ENCODE results near the gene TTLL8.
A peak's percentile ranks its signal among the peaks of the same experiment; 100 is the strongest.
"Not testable (repeated sequence)": the region's sequence is repeated elsewhere in the genome, so short reads cannot be mapped to it uniquely, and the experiment has no call there.

TTLL8 gene

GRCh38 chr22:49996518-49997250, 61.4 kb downstream of the TTLL8 start:
- H3K9me3 Mint-ChIP-seq = no peaks in the 10 kb centered on the region
- no peak overlapping the region for H3K27ac Mint-ChIP-seq
- no peak for DNase-seq (ENCODE audit: low spot score)
- no peaks in the 10 kb centered on the region for H3K36me3 Mint-ChIP-seq (ENCODE audit: low read depth)
- H3K4me1 Mint-ChIP-seq (ENCODE audit: low read depth) = peaks cover 6% of the 10 kb centered on the region
- H3K27me3 Mint-ChIP-seq (ENCODE audit: low read depth) = peaks cover 3% of the 10 kb centered on the region
- no peak overlapping the region for H3K4me3 Mint-ChIP-seq

DNA sequence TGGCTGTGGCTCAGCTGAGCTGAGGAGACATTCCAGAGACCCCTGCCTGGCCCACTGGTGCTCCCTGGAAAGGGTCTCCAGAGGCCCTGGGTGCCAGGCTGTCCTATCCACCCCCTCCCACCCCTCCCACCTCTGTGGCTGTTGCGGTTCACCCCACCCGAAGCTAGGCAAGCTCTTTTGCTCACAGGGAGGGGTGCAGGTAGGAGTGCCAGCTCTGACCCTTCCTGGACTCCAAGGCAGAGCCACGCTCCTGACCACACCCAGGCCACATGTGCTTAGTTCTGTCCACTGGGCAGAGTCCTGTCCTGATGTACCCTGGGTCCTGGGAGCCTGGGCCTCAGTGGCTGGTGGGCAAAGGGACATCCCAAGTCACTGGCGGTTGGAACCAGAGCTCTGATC, 62.0 kb downstream of the TTLL8 start:
- Mint-ChIP-seq H3K36me3 (ENCODE audit: low read depth) (no peaks in the 10 kb centered on the region), H3K27ac (no peak overlapping the region), H3K4me1 (ENCODE audit: low read depth) (peaks cover 6% of the 10 kb centered on the region), H3K9me3 (peaks cover 3% of the 10 kb centered on the region), H3K4me3 (no peak overlapping the region), H3K27me3 (ENCODE audit: low read depth) (peaks cover 6% of the 10 kb centered on the region)
- DNase-seq (ENCODE audit: low spot score) = no peak

GRCh38 chr22:49995361-49996118, 62.6 kb downstream of the TTLL8 start:
- Mint-ChIP-seq H3K27ac (no peak overlapping the region), H3K9me3 (peaks cover 9% of the 10 kb centered on the region), H3K4me3 (no peak overlapping the region), H3K27me3 (ENCODE audit: low read depth) (peaks cover 8% of the 10 kb centered on the region), H3K36me3 (ENCODE audit: low read depth) (no peaks in the 10 kb centered on the region), H3K4me1 (ENCODE audit: low read depth) (peaks cover 6% of the 10 kb centered on the region)
- DNase-seq (ENCODE audit: low spot score) = no peak

GRCh38 chr22:49995041-49995360, 63.1 kb downstream of the TTLL8 start:
- no peak overlapping the region for H3K4me3 Mint-ChIP-seq
- H3K36me3 Mint-ChIP-seq (ENCODE audit: low read depth) = no peaks in the 10 kb centered on the region
- DNase-seq (ENCODE audit: low spot score) = no peak
- peaks cover 6% of the 10 kb centered on the region for H3K4me1 Mint-ChIP-seq (ENCODE audit: low read depth)
- H3K27ac Mint-ChIP-seq = no peak overlapping the region
- peaks cover 8% of the 10 kb centered on the region for H3K27me3 Mint-ChIP-seq (ENCODE audit: low read depth)
- H3K9me3 Mint-ChIP-seq = peaks cover 14% of the 10 kb centered on the region

GRCh38 chr22:49994361-49995040, 63.6 kb downstream of the TTLL8 start:
- H3K27me3 Mint-ChIP-seq (ENCODE audit: low read depth) = peaks cover 8% of the 10 kb centered on the region
- H3K9me3 Mint-ChIP-seq = peaks cover 14% of the 10 kb centered on the region
- H3K36me3 Mint-ChIP-seq (ENCODE audit: low read depth) = no peaks in the 10 kb centered on the region
- peaks cover 6% of the 10 kb centered on the region for H3K4me1 Mint-ChIP-seq (ENCODE audit: low read depth)
- DNase-seq (ENCODE audit: low spot score) = no peak
- no peak overlapping the region for H3K27ac Mint-ChIP-seq
- no peak overlapping the region for H3K4me3 Mint-ChIP-seq

- no peak overlapping the region for H3K4me3 Mint-ChIP-seq
- no peaks in the 10 kb centered on the region for H3K36me3 Mint-ChIP-seq (ENCODE audit: low read depth)
- no peak for DNase-seq (ENCODE audit: low spot score)
- H3K9me3 Mint-ChIP-seq = peaks cover 17% of the 10 kb centered on the region
- peaks cover 6% of the 10 kb centered on the region for H3K4me1 Mint-ChIP-seq (ENCODE audit: low read depth)
- peaks cover 8% of the 10 kb centered on the region for H3K27me3 Mint-ChIP-seq (ENCODE audit: low read depth)
- no peak overlapping the region for H3K27ac Mint-ChIP-seq
Measured at GRCh38 chr22:49993649-49994360, 64.3 kb downstream of the TTLL8 start.

GRCh38 chr22:49992921-49993648, 65.0 kb downstream of the TTLL8 start:
- Mint-ChIP-seq H3K27me3 (ENCODE audit: low read depth) (peaks cover 9% of the 10 kb centered on the region), H3K36me3 (ENCODE audit: low read depth) (no peaks in the 10 kb centered on the region), H3K9me3 (peaks cover 21% of the 10 kb centered on the region), H3K4me1 (ENCODE audit: low read depth) (peaks cover 3% of the 10 kb centered on the region), H3K4me3 (no peak overlapping the region), H3K27ac (no peak overlapping the region)
- peak; percentile 61 for DNase-seq (ENCODE audit: low spot score)

- no peak for DNase-seq (ENCODE audit: low spot score)
- Mint-ChIP-seq H3K4me1 (ENCODE audit: low read depth) (peaks cover 3% of the 10 kb centered on the region), H3K4me3 (no peak overlapping the region), H3K27me3 (ENCODE audit: low read depth) (peaks cover 14% of the 10 kb centered on the region), H3K36me3 (ENCODE audit: low read depth) (no peaks in the 10 kb centered on the region), H3K9me3 (peaks cover 21% of the 10 kb centered on the region), H3K27ac (no peak overlapping the region)
Measured at GRCh38 chr22:49991907-49992533, 66.1 kb downstream of the TTLL8 start.

GRCh38 chr22:49991167-49991566, 66.9 kb downstream of the TTLL8 start:
- Mint-ChIP-seq H3K36me3 (ENCODE audit: low read depth) (peaks cover 2% of the 10 kb centered on the region), H3K4me1 (ENCODE audit: low read depth) (peaks cover 3% of the 10 kb centered on the region), H3K27ac (no peak overlapping the region), H3K4me3 (no peak overlapping the region), H3K27me3 (ENCODE audit: low read depth) (peaks cover 22% of the 10 kb centered on the region), H3K9me3 (peaks cover 29% of the 10 kb centered on the region)
- DNase-seq (ENCODE audit: low spot score) = no peak

- peaks cover 42% of the 10 kb centered on the region for H3K9me3 Mint-ChIP-seq
- H3K36me3 Mint-ChIP-seq (ENCODE audit: low read depth); DNase-seq (ENCODE audit: low spot score); H3K27ac Mint-ChIP-seq; H3K4me3 Mint-ChIP-seq; H3K4me1 Mint-ChIP-seq (ENCODE audit: low read depth): not testable (repeated sequence)
- H3K27me3 Mint-ChIP-seq (ENCODE audit: low read depth) = peaks cover 35% of the 10 kb centered on the region
Measured at GRCh38 chr22:49989826-49990225, 68.3 kb downstream of the TTLL8 start.

GRCh38 chr22:49986325-49986724, 71.8 kb downstream of the TTLL8 start:
- H3K4me3 Mint-ChIP-seq = no peak overlapping the region

DNA sequence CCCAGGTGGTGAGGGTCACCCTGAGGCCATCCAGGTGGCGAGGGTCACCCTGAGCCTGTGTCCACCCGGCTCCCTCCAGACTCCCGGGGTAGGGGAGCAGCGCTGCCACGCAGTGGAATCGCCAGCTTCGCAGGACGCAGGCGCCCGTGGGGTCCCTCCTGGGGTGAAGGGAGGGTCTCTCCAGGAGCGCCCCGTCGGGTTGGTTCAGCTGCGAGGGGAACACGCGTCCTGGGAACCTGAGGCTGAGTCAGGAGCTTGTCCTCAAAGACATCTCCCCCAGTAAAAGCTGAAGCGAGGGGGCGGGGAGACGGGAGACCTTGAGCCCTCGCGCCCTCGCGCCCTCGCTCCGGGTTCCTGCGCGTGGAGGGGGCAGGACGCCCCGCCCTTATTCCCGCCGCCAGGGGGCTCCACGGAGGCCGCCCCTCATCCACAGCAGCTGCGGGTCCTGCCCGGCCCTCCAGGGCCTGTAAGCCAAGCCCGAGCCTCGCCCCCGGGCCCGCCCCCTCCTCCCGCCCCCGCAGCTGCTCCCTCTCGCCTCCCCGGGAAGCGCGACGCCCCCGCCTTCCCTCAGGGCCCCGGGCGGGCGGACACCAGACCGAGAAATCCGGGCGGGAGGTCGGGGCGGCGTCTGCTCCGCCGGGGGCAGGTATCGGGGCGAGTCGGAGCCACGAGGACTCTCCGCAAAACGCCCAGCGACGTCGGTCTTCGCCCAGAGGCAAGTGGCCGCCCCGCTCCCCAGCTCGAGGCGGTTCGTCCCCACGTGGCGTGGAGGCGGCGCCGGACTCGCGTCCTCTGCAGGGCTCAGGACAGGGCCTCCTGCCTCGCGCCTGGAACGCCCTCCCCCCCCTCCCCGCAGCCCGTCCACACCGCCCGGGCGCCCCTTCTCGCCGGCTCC, 74.7 kb downstream of the TTLL8 start:
- peaks cover 37% of the 10 kb centered on the region for H3K9me3 Mint-ChIP-seq
- no peak overlapping the region for H3K4me3 Mint-ChIP-seq

More at GRCh38 chr22:49986325-49986724, 71.8 kb downstream of the TTLL8 start:
- no peaks in the 10 kb centered on the region for H3K4me1 Mint-ChIP-seq (ENCODE audit: low read depth)
- no peak overlapping the region for H3K27ac Mint-ChIP-seq
- peaks cover 43% of the 10 kb centered on the region for H3K9me3 Mint-ChIP-seq
- DNase-seq (ENCODE audit: low spot score) = no peak
- peaks cover 3% of the 10 kb centered on the region for H3K36me3 Mint-ChIP-seq (ENCODE audit: low read depth)
- peaks cover 44% of the 10 kb centered on the region for H3K27me3 Mint-ChIP-seq (ENCODE audit: low read depth)

More for the DNA sequence above, 74.7 kb downstream of the TTLL8 start:
- peaks cover 36% of the 10 kb centered on the region for H3K27me3 Mint-ChIP-seq (ENCODE audit: low read depth)
- peaks cover 9% of the 10 kb centered on the region for H3K36me3 Mint-ChIP-seq (ENCODE audit: low read depth)
- no peak overlapping the region for H3K27ac Mint-ChIP-seq
- H3K4me1 Mint-ChIP-seq (ENCODE audit: low read depth) = peaks cover 2% of the 10 kb centered on the region
- DNase-seq (ENCODE audit: low spot score) = no peak

All from T-helper 2 cell treated with Interferon-gamma antibody and Interleukin-4, amounts not matched to agents 5 μg/mL and 100 μg/mL, for 36 hours (primary cell).